ENCODE data around the gene PLEKHM1. TPM values are rescaled to one million over a fixed set of nuclear protein-coding genes. Genes with fewer than 3 reads are reported as not detected.

PLEKHM1 gene
- polyA plus RNA-seq, 3 donors = 12.8 to 41.5 (median 15.0) TPM

GRCh38 chr17:45436161-45436560, 54.4 kb downstream of the PLEKHM1 start:
- 87% methylated on average over 9 of the region's 10 CpGs for WGBS (ENCODE audit: insufficient coverage)
- H3K27ac Mint-ChIP-seq = no peak overlapping the region

DNA sequence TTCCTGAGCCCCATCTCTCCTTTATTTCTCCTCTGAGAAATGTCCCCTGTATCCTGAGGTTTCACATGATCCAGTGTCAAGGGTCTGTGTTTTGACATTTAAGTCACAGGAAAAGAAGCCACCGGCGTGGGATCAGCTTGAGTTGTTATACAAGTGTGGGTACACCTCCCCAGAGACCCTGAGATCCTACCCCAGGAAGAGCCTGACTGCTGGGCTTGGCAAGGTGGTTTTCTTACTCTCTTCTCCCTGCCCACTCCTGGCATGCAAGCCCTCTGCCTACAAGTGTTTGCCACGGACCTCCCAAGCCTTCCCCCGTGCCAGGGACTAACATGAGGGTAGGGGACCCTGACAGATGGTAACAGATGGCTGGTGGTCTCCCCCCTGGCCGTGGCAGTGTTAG, 55.0 kb downstream of the PLEKHM1 start:
- Mint-ChIP-seq H3K9me3 (no peaks in the 10 kb centered on the region), H3K27ac (peak overlapping the region in 1 of 7 donors; percentile 32), H3K27me3 (ENCODE audit: low read depth in 3 of 3) (peaks cover 0 to 1% (median 0%) of the 10 kb centered on the region in 3 donors), H3K4me1 (peaks cover 28% of the 10 kb centered on the region), H3K4me3 (no peak overlapping the region), H3K36me3 (peaks cover 50 to 63% of the 10 kb centered on the region in 2 donors)
- Histone ChIP-seq H3K27me3 (ENCODE audit: control insufficient read depth in 2 of 2, insufficient read depth in 2 of 2, low read length in 2 of 2) (no peaks in the 10 kb centered on the region), H3K36me3 (replicated peaks in 1 of 2; ENCODE audit: control insufficient read depth in 1 of 2, insufficient read depth in 2 of 2, low read length in 2 of 2) (peaks cover 51 to 53% of the 10 kb centered on the region in 2 donors), H3K4me1 (ENCODE audit: control insufficient read depth in 1 of 2, insufficient read depth in 2 of 2, low read length in 2 of 2) (peaks cover 26 to 28% of the 10 kb centered on the region in 2 donors), H4K20me1 (ENCODE audit: insufficient read depth, low read length) (peaks cover 54% of the 10 kb centered on the region), H3K9me3 (replicated peaks in 1 of 2; ENCODE audit: control insufficient read depth in 1 of 2, insufficient read depth in 1 of 2, low read length in 2 of 2) (no peaks in the 10 kb centered on the region), H3K4me2 (replicated peaks; ENCODE audit: extremely low read depth, low read length, poor library complexity, severe bottlenecking) (no peak overlapping the region), H3K4me3 (replicated peaks in 1 of 3; ENCODE audit: low read depth in 2 of 3, low read length in 3 of 3) (no peak overlapping the region), H3K79me2 (ENCODE audit: insufficient read depth, low read length) (peaks cover 17% of the 10 kb centered on the region), H3K9ac (ENCODE audit: insufficient read depth, low read length, poor library complexity, severe bottlenecking) (no peak overlapping the region), H2AFZ (ENCODE audit: insufficient read depth, low read depth, low read length, poor library complexity, severe bottlenecking) (no peak overlapping the region), H3K27ac (ENCODE audit: low read depth in 1 of 2, low read length in 2 of 2) (no peak overlapping the region)
- TF ChIP-seq CTCF (IDR thresholded peaks at IDR 0.05) = no peak
- no peak for DNase-seq
- intact Hi-C loops (cut with micrococcal nuclease) = no loop called here
- WGBS (ENCODE audit: insufficient coverage) = 100% methylated on average over 1 of the region's 5 CpGs

More at GRCh38 chr17:45436161-45436560, 54.4 kb downstream of the PLEKHM1 start:
- H3K9me3 ChIP-seq (replicated peaks in 1 of 2; ENCODE audit: control insufficient read depth in 1 of 2, insufficient read depth in 1 of 2, low read length in 2 of 2) = no peaks in the 10 kb centered on the region
- H3K27ac ChIP-seq (ENCODE audit: low read depth in 1 of 2, low read length in 2 of 2) = no peak overlapping the region
- H3K4me2 ChIP-seq (replicated peaks; ENCODE audit: extremely low read depth, low read length, poor library complexity, severe bottlenecking) = no peak overlapping the region
- H3K4me1 ChIP-seq (ENCODE audit: control insufficient read depth in 1 of 2, insufficient read depth in 2 of 2, low read length in 2 of 2) = peaks cover 19 to 21% of the 10 kb centered on the region in 2 donors
- DNase-seq = no peak
- TF ChIP-seq CTCF (IDR thresholded peaks at IDR 0.05) = no peak
- Mint-ChIP-seq H3K4me3 (no peak overlapping the region), H3K9me3 (no peaks in the 10 kb centered on the region), H3K27me3 (ENCODE audit: low read depth in 3 of 3) (peaks cover 0 to 1% (median 0%) of the 10 kb centered on the region in 3 donors), H3K36me3 (peaks cover 51 to 67% of the 10 kb centered on the region in 2 donors), H3K4me1 (peaks cover 24% of the 10 kb centered on the region)
- no peak overlapping the region for H2AFZ ChIP-seq (ENCODE audit: insufficient read depth, low read depth, low read length, poor library complexity, severe bottlenecking)
- H3K9ac ChIP-seq (ENCODE audit: insufficient read depth, low read length, poor library complexity, severe bottlenecking) = no peak overlapping the region
- H3K4me3 ChIP-seq (replicated peaks in 1 of 3; ENCODE audit: low read depth in 2 of 3, low read length in 3 of 3) = no peak overlapping the region
- no peaks in the 10 kb centered on the region for H3K27me3 ChIP-seq (ENCODE audit: control insufficient read depth in 2 of 2, insufficient read depth in 2 of 2, low read length in 2 of 2)
- H4K20me1 ChIP-seq (ENCODE audit: insufficient read depth, low read length) = peaks cover 54% of the 10 kb centered on the region
- H3K79me2 ChIP-seq (ENCODE audit: insufficient read depth, low read length) = peaks cover 10% of the 10 kb centered on the region
- intact Hi-C loops (cut with micrococcal nuclease) = no loop called here
- H3K36me3 ChIP-seq (replicated peaks in 1 of 2; ENCODE audit: control insufficient read depth in 1 of 2, insufficient read depth in 2 of 2, low read length in 2 of 2) = peaks cover 54 to 59% of the 10 kb centered on the region in 2 donors

Data from CD14-positive monocyte (primary cell).